Prostate gland (tissue), 2 donors: ENCODE data around the gene TNP2.

Experiments used
- POLR2A ChIP-seq: fragments of 450-650 bp; IDR thresholded peaks from one replicate; pipeline ENCODE4 v1.6.1; 2016; ENCODE audit warnings: antibody characterized with exemption, mild to moderate bottlenecking
- POLR2AphosphoS5 ChIP-seq: sonication (generic); formaldehyde crosslinking; IDR thresholded peaks from one replicate; pipeline ENCODE4 v1.6.1; 2017; ENCODE audit warnings: antibody characterized with exemption
- TF ChIP-seq, protein P1 (sequence below), 4 experiments: fragments of 200-600 bp in 2 of 4; fragments of 450-650 bp in 2 of 4; sonication (generic) in 2 of 4; IDR thresholded peaks; 1 replicate in 3 of 4; 2 replicates in 1 of 4; pipeline ENCODE4 v1.5.1; 2016 to 2019; ENCODE audit warnings: antibody characterized with exemption in 4 of 4, mild to moderate bottlenecking in 2 of 4, moderate library complexity in 2 of 4

DNA sequence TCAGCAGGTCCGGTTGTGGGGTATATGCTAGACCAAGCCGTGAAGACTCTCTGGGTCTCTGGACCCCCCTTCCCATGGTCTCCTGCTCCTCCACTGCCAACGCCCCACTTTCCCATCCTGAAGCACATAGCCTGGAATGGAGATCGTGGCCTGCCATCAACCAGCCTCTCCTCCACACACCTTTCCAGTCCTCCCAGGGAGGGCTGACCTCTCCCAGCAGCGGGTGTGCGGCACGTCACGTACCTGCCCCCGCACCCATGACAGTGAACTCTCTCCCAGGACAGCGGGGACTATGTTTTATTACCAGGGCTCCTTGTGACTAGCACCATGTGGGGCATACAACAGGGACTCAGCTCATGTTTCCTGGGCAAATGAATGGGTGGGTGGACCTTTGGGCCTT is 2.5 kb upstream of the TNP2 start:
- TF ChIP-seq POLR2A: no peak
- TF ChIP-seq, protein P1, sequence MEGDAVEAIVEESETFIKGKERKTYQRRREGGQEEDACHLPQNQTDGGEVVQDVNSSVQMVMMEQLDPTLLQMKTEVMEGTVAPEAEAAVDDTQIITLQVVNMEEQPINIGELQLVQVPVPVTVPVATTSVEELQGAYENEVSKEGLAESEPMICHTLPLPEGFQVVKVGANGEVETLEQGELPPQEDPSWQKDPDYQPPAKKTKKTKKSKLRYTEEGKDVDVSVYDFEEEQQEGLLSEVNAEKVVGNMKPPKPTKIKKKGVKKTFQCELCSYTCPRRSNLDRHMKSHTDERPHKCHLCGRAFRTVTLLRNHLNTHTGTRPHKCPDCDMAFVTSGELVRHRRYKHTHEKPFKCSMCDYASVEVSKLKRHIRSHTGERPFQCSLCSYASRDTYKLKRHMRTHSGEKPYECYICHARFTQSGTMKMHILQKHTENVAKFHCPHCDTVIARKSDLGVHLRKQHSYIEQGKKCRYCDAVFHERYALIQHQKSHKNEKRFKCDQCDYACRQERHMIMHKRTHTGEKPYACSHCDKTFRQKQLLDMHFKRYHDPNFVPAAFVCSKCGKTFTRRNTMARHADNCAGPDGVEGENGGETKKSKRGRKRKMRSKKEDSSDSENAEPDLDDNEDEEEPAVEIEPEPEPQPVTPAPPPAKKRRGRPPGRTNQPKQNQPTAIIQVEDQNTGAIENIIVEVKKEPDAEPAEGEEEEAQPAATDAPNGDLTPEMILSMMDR (IDR thresholded peaks at IDR 0.05): no peak
- TF ChIP-seq POLR2AphosphoS5: no peak
